GM12892 (cell line): ENCODE measurements around the gene C4BPB.

Experiments used
- POLR2A ChIP-seq: IDR thresholded peaks from 2 replicates; pipeline ENCODE4 v1.6.1; 2011; ENCODE audit warnings: low read depth, low read length, control low read depth
- POLR2AphosphoS5 ChIP-seq: IDR thresholded peaks from 2 replicates; pipeline ENCODE4 v1.6.1; 2011; ENCODE audit warnings: low read depth, low read length, control low read depth
- TAF1 ChIP-seq: IDR thresholded peaks from 2 replicates; pipeline ENCODE4 v1.6.1; 2011; ENCODE audit warnings: low read depth, mild to moderate bottlenecking, control low read depth, low read length, borderline replicate concordance

DNA sequence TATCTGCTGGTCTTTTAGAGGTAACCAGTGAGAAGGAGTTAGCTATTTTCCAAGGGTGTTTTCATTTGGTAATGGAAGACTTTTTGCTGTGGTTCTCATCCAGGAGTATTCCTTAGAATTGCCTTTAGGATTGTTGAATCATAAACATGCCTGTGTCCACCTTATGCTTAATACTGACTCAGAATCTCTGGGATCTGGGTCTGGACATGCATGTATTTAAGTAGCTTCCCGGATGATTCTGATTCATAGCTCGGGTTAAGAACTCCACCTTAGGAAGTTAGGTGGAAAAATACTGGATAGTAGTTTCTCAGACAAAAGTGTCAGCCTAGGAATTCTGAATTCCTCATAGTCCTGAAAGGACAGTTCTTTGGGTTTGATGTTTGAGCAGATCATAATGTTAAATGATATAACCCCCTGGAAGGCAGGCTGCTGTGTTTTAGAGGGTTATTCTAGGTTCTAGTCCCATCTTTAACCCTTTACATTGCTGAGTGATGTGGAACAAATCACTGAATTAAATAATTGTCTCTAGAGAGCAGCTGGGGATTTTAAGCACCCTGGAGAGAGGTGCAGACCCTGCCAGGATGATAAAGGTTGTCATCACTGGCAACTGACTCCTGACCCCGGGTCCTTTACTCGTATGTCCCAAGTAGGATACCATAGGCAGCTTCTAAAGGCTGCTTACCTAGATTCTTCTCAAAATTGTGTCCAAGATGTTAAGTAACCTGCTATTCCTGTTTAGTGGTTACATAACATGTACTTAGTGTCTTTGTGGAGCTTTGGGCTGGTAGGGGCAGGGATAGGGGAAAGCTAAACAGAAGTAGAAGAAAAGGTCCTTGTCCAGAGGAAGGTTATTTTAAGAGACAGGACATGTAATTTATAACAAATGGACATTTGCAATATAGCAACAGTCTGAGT, 14.5 kb upstream of the C4BPB start:
- TF ChIP-seq POLR2AphosphoS5 (no peak), POLR2A (no peak), TAF1 (no peak)
